Thoracic aorta (tissue), 2 donors: Measurements from ENCODE around the gene ADGRF3. TPM values are rescaled to one million over a fixed set of nuclear protein-coding genes. Genes with fewer than 3 reads are reported as not detected.

ENCODE experiments used
- ATAC-seq: fragments of 150-250 bp; one replicate; pipeline ENCODE4 v1.8.0; 2017; ENCODE audit warnings: low read depth; ENCODE audit not compliant: insufficient number of reproducible peaks, low FRiP score
- DNase-seq: peaks from one replicate; pipeline ENCODE4 v3.0.0-alpha.2; 2020; ENCODE audit warnings: low spot score
- H3K27ac ChIP-seq, 2 donors: fragments of 200-600 bp; sonication (generic); 1 replicate in 1 of 2; 2 replicates in 1 of 2; pipeline ENCODE4 v1.5.1; 2016; ENCODE audit warnings: mild to moderate bottlenecking in 2 of 2, moderate library complexity in 2 of 2
- H3K27me3 ChIP-seq: fragments of 200-600 bp; sonication (generic); replicated peaks from 2 replicates; pipeline ENCODE4 v1.6.0; 2016; ENCODE audit warnings: mild to moderate bottlenecking; ENCODE audit not compliant: insufficient read depth
- H3K36me3 ChIP-seq: fragments of 200-600 bp; sonication (generic); one replicate; pipeline ENCODE4 v1.5.1; 2016
- H3K4me1 ChIP-seq, 2 donors: fragments of 200-600 bp; sonication (generic); 1 replicate in 1 of 2; 2 replicates in 1 of 2; pipeline versions ENCODE4 v1.5.1 to v1.6.0; 2016; ENCODE audit warnings: low read depth in 2 of 2, mild to moderate bottlenecking in 1 of 2; ENCODE audit not compliant: control insufficient read depth in 1 of 2
- H3K4me3 ChIP-seq: fragments of 200-600 bp; sonication (generic); 2 replicates; pipeline ENCODE4 v1.5.1; 2016; ENCODE audit warnings: mild to moderate bottlenecking
- H3K9me3 ChIP-seq: fragments of 200-600 bp; sonication (generic); 2 replicates; pipeline ENCODE4 v1.5.1; 2016
- total RNA-seq, 2 donors: library from RNA; depleted of rRNA; stranded (reverse); fragments of >200 nt; gene quantifications; one replicate each; pipeline versions ENCODE4 v1.1.0 to v1.2.3, GENCODE V29; 2016
- TF ChIP-seq, protein P1 (sequence below): fragments of 200-600 bp; sonication (generic); IDR thresholded peaks from one replicate; pipeline ENCODE4 v1.5.1; 2019; ENCODE audit warnings: antibody characterized with exemption

ADGRF3 gene
- total RNA-seq, 2 donors from 2014 or later, result 0.68 TPM; not detected in 1

DNA sequence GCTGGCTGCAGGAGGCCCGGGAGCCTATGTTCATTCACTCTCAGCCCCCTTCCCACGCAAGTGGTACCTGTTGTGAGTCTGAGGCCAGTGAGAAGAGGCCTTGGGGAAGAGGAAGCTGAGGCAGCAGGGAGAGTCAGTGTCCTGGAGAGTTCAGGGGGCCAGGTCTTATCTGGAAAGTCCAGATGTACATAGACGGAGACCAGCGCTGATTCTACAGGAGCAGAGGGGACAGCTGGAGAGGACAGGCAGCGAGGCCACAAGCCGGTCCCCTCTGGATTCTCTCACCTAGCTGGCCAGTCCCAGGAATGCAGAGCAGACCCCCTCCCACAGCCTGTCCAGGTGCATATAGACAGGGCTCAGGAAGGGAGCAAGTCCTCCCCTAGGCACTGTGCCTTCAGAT, 29.7 kb downstream of the ADGRF3 start:
- no peak for ATAC-seq
- Histone ChIP-seq H3K27me3 (no peaks in the 10 kb centered on the region), H3K27ac (no peak overlapping the region), H3K4me1 (no peaks in the 10 kb centered on the region), H3K36me3 (no peaks in the 10 kb centered on the region), H3K9me3 (no peaks in the 10 kb centered on the region), H3K4me3 (no peak overlapping the region)
- TF ChIP-seq, protein P1, sequence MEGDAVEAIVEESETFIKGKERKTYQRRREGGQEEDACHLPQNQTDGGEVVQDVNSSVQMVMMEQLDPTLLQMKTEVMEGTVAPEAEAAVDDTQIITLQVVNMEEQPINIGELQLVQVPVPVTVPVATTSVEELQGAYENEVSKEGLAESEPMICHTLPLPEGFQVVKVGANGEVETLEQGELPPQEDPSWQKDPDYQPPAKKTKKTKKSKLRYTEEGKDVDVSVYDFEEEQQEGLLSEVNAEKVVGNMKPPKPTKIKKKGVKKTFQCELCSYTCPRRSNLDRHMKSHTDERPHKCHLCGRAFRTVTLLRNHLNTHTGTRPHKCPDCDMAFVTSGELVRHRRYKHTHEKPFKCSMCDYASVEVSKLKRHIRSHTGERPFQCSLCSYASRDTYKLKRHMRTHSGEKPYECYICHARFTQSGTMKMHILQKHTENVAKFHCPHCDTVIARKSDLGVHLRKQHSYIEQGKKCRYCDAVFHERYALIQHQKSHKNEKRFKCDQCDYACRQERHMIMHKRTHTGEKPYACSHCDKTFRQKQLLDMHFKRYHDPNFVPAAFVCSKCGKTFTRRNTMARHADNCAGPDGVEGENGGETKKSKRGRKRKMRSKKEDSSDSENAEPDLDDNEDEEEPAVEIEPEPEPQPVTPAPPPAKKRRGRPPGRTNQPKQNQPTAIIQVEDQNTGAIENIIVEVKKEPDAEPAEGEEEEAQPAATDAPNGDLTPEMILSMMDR, result no peak
- DNase-seq, result no peak

DNA sequence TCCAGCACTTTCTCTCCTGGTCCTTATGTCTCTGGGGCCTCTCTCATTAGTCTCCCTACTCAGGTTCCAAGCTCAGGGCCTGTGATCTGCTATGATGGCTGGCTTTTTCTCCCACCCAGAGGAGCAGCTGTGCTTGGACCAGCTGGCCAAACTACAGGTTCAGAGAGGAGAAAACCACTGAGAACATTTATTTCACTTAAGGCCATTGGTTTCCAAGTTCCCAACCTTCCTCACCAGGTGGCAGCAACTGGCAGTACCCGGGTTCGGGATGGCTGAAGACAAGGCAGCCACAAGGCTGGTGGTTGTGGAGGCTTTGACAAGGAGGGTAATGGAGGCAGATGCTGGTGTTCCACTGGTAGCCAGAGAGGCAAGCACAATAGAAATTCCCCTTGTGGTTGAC, 30.5 kb downstream of the ADGRF3 start:
- Histone ChIP-seq H3K36me3 (no peaks in the 10 kb centered on the region), H3K27ac (no peak overlapping the region), H3K27me3 (no peaks in the 10 kb centered on the region), H3K4me3 (no peak overlapping the region), H3K4me1 (no peaks in the 10 kb centered on the region), H3K9me3 (no peaks in the 10 kb centered on the region)
- ATAC-seq, result no peak
- DNase-seq, result no peak
- TF ChIP-seq, protein P1, result no peak

DNA sequence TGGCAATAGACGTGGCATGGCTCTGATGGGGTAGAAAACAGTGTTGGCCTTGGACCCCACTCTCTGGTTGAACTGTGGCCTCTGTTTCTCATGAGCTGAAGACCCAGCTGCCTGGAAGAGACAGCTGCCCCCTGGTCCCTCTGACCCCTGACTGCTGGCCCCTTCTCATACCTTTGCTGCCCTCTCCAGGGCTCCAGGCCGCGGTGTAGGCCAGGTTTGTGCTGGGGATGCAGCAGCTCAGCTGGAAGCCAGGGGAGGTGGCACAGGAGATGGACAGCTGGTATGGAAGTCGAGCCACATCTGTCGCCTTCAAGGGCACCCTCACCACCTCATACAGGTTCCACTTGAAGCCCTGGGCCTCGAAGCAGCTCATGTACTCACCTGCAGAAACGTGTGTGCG, 32.3 kb downstream of the ADGRF3 start:
- Histone ChIP-seq H3K27me3 (no peaks in the 10 kb centered on the region), H3K4me1 (no peaks in the 10 kb centered on the region), H3K36me3 (no peaks in the 10 kb centered on the region), H3K9me3 (no peaks in the 10 kb centered on the region), H3K27ac (no peak overlapping the region), H3K4me3 (no peak overlapping the region)
- ATAC-seq, result no peak
- DNase-seq, result no peak
- TF ChIP-seq, protein P1, result no peak

DNA sequence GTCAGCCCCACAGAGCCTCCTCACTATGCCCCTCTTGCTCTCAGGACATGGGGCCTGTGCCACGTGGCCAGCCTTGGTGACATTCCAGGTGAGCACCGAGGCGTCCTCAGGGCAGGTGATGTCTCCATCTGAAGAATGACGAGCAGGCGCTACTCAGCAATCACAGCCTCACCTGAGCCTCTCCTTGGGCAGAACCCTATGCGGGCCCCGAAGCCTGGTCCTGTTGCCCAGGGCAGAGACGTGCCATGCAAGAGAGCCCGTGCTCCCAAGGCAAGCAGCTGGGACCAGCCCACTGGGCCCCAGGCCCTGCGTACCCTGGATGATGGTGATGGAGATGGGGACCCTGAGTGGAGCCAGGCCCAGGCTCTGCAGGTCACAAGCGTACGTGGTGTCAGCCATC, 33.1 kb downstream of the ADGRF3 start:
- TF ChIP-seq, protein P1, result no peak
- Histone ChIP-seq H3K27ac (no peak overlapping the region), H3K4me1 (no peaks in the 10 kb centered on the region), H3K36me3 (no peaks in the 10 kb centered on the region), H3K27me3 (no peaks in the 10 kb centered on the region), H3K9me3 (no peaks in the 10 kb centered on the region), H3K4me3 (no peak overlapping the region)
- DNase-seq (no peak), ATAC-seq (no peak)

DNA sequence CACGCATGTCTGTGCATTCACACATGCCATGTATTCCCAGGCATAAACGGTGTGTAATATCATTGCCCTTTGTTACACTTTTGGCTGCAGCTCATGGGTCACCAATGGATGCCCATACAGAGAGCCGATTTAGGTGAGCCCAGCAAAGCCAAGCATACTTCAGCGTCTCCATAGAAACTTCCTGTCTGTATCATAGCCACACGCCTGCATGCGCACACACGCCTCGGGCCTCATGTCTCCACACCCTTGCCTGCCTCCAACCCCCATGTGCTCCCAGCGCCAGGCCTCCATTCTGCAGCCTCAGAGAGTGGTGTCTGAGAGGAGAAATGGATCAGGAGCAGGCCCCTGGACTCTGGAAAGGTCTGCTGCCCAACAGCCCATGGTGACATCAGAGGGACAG, 34.1 kb downstream of the ADGRF3 start:
- H3K36me3 ChIP-seq, result no peaks in the 10 kb centered on the region
- H3K4me1 ChIP-seq, result no peaks in the 10 kb centered on the region
- TF ChIP-seq, protein P1, result no peak
- DNase-seq, result no peak
- H3K27ac ChIP-seq, result no peak overlapping the region
- H3K9me3 ChIP-seq, result no peaks in the 10 kb centered on the region
- no peak overlapping the region for H3K4me3 ChIP-seq
- H3K27me3 ChIP-seq, result no peaks in the 10 kb centered on the region
- ATAC-seq, result no peak
